GM23338 (cell line): ENCODE data around the gene CLDN15. TPM values are rescaled to one million over a fixed set of nuclear protein-coding genes. Genes with fewer than 3 reads are reported as not detected.
"Not testable (repeated sequence)": the region's sequence is repeated elsewhere in the genome, so short reads cannot be mapped to it uniquely, and the experiment has no call there.

Experiments
- ATAC-seq: fragments of 200-7000 bp; cut with Tn5 transposase; 3 replicates; pipeline ENCODE4 v1.9.1; 2020
- DNase-seq: peaks from one replicate; pipeline ENCODE4 v3.0.0-alpha.2; 2015; ENCODE audit warnings: low spot score
- H2AFZ ChIP-seq: fragments of 200-600 bp; sonication (generic); 2 replicates; pipeline ENCODE4 v1.8.0; 2016; ENCODE audit warnings: antibody characterized with exemption, mild to moderate bottlenecking, moderate library complexity
- H3F3A ChIP-seq: fragments of 200-600 bp; sonication (generic); replicated peaks from 2 replicates; pipeline ENCODE4 v1.8.0; 2017; ENCODE audit warnings: antibody characterized with exemption, mixed run types, low read depth
- H3K27ac ChIP-seq: fragments of 200-600 bp; sonication (generic); 2 replicates; pipeline ENCODE4 v1.6.1; 2016; ENCODE audit warnings: low read depth
- H3K27me3 ChIP-seq: fragments of 200-600 bp; sonication (generic); 2 replicates; pipeline ENCODE4 v1.8.0; 2016; ENCODE audit warnings: mild to moderate bottlenecking, mixed run types, moderate library complexity; ENCODE audit not compliant: insufficient read depth
- H3K36me3 ChIP-seq: fragments of 200-600 bp; sonication (generic); 2 replicates; pipeline ENCODE4 v1.8.0; 2016; ENCODE audit warnings: mild to moderate bottlenecking; ENCODE audit not compliant: insufficient read depth
- H3K4me1 ChIP-seq: fragments of 200-600 bp; sonication (generic); 2 replicates; pipeline ENCODE4 v1.8.0; 2016; ENCODE audit warnings: mild to moderate bottlenecking, moderate library complexity; ENCODE audit not compliant: insufficient read depth
- H3K4me2 ChIP-seq: fragments of 200-600 bp; sonication (generic); 2 replicates; pipeline ENCODE4 v1.7.1; 2017; ENCODE audit warnings: mixed run types
- H3K4me3 ChIP-seq: fragments of 200-600 bp; sonication (generic); 2 replicates; pipeline ENCODE4 v1.6.1; 2016; ENCODE audit warnings: mixed run types
- H3K79me2 ChIP-seq: fragments of 200-600 bp; sonication (generic); replicated peaks from 2 replicates; pipeline ENCODE4 v1.8.0; 2017; ENCODE audit warnings: mild to moderate bottlenecking; ENCODE audit not compliant: insufficient read depth
- H3K9me2 ChIP-seq: fragments of 200-600 bp; sonication (generic); 2 replicates; pipeline ENCODE4 v1.8.0; 2017; ENCODE audit not compliant: insufficient read depth
- H4K20me1 ChIP-seq: fragments of 200-600 bp; sonication (generic); replicated peaks from 2 replicates; pipeline ENCODE4 v1.8.0; 2017; ENCODE audit warnings: mild to moderate bottlenecking; ENCODE audit not compliant: insufficient read depth
- H3K27ac Mint-ChIP-seq: 2 replicates; pipeline ENCODE4 v1.8.0; 2020; ENCODE audit warnings: inconsistent platforms, mild to moderate bottlenecking, moderate library complexity, mixed read lengths
- H3K27me3 Mint-ChIP-seq: 3 replicates; pipeline ENCODE4 v1.8.0; 2022; ENCODE audit warnings: low read depth, mild to moderate bottlenecking, moderate library complexity, mixed read lengths, inconsistent platforms; ENCODE audit not compliant: insufficient read depth, poor library complexity
- H3K36me3 Mint-ChIP-seq: 3 replicates; pipeline ENCODE4 v1.8.0; 2021; ENCODE audit warnings: low read depth, mild to moderate bottlenecking, inconsistent platforms, moderate library complexity, mixed read lengths
- H3K4me1 Mint-ChIP-seq: 3 replicates; pipeline ENCODE4 v1.8.0; 2020; ENCODE audit warnings: mild to moderate bottlenecking, inconsistent platforms, mixed read lengths
- H3K4me3 Mint-ChIP-seq: 3 replicates; pipeline ENCODE4 v1.8.0; 2021; ENCODE audit warnings: moderate library complexity, mild to moderate bottlenecking, inconsistent platforms, mixed read lengths
- H3K9me3 Mint-ChIP-seq: 3 replicates; pipeline ENCODE4 v1.8.0; 2020; ENCODE audit warnings: moderate library complexity, mild to moderate bottlenecking, inconsistent platforms, mixed read lengths
- CREB1 ChIP-seq: fragments of 250-450 bp; sonication (Bioruptor Pico); IDR thresholded peaks from 2 replicates; pipeline ENCODE4 v1.5.0; 2020; ENCODE audit warnings: low read depth, mild to moderate bottlenecking, moderate library complexity
- CTCF ChIP-seq, 2 experiments: fragments of 200-600 bp in 1 of 2; sonication (generic) in 1 of 2; conservative IDR thresholded peaks; 2 replicates each; pipeline versions ENCODE4 v1.5.1 to v1.6.1; 2016 to 2017; ENCODE audit warnings: antibody characterized with exemption in 2 of 2, low read depth in 2 of 2, mild to moderate bottlenecking in 2 of 2, moderate library complexity in 1 of 2
- ETS1 ChIP-seq: IDR thresholded peaks from 2 replicates; pipeline ENCODE4 v1.6.1; 2016; ENCODE audit warnings: antibody characterized with exemption
- EZH2 ChIP-seq: fragments of 200-600 bp; sonication (generic); IDR thresholded peaks from one replicate; pipeline ENCODE4 v1.8.0; 2017; ENCODE audit warnings: antibody characterized with exemption, mild to moderate bottlenecking, low read depth; ENCODE audit not compliant: unreplicated experiment
- JUNB ChIP-seq: IDR thresholded peaks from one replicate; pipeline ENCODE4 v1.6.1; 2016; ENCODE audit warnings: antibody characterized with exemption; ENCODE audit not compliant: unreplicated experiment
- POLR2AphosphoS5 ChIP-seq: IDR thresholded peaks from 2 replicates; pipeline ENCODE4 v1.6.1; 2016; ENCODE audit warnings: antibody characterized with exemption, low read depth
- STAT1 ChIP-seq: IDR thresholded peaks from one replicate; pipeline ENCODE4 v1.6.1; 2016; ENCODE audit warnings: antibody characterized with exemption; ENCODE audit not compliant: unreplicated experiment
- ZNF114 ChIP-seq: fragments of 250-450 bp; sonication (Bioruptor Pico); IDR thresholded peaks from 2 replicates; pipeline ENCODE4 v1.5.0; 2020; ENCODE audit warnings: mild to moderate bottlenecking, moderate library complexity
- polyA plus RNA-seq: library from polyadenylated mRNA; unstranded; fragments of >200 nt; fragmentation: Nextera tagmentation; extraction: Ambion mirVana; gene quantifications from 2 replicates; pipeline ENCODE4 v1.2.1, GENCODE V29; 2016
- total RNA-seq: library from RNA; depleted of rRNA; stranded (reverse); fragments of >200 nt; shearing (Covaris generic); gene quantifications from 2 replicates; pipeline ENCODE4 v1.2.3, GENCODE V29; 2014

The CLDN15 gene
- total and polyA plus RNA-seq, 2 experiments from 2014 or later, result 3.6 to 4.1 TPM

- Histone ChIP-seq H4K20me1 (no peaks in the 10 kb centered on the region), H3K4me2 (no peak overlapping the region), H3K36me3 (no peaks in the 10 kb centered on the region; the same call in 1 of the 2 replicates), H3K4me3 (no peak overlapping the region), H3K27ac (no peak overlapping the region), H3K4me1 (peaks cover 4% of the 10 kb centered on the region), H3K9me2 (no peaks in the 10 kb centered on the region), H3K27me3 (no peaks in the 10 kb centered on the region), H2AFZ (no peak overlapping the region), H3F3A (no peaks in the 10 kb centered on the region), H3K79me2 (peaks cover 6% of the 10 kb centered on the region)
- Mint-ChIP-seq H3K27ac (no peak overlapping the region), H3K4me3 (no peak overlapping the region; the same call in 2 of the 3 replicates), H3K9me3 (no peaks in the 10 kb centered on the region; the same call in 2 of the 3 replicates), H3K36me3 (peaks cover 44% of the 10 kb centered on the region), H3K27me3 (peaks cover 24% of the 10 kb centered on the region), H3K4me1 (peaks cover 47% of the 10 kb centered on the region)
- ATAC-seq (no peak), DNase-seq (no peak)
- no peak for TF ChIP-seq JUNB
- no peak for TF ChIP-seq CREB1
- TF ChIP-seq STAT1, result no peak
- TF ChIP-seq ZNF114 (CRISPR knock-in tag), result no peak
These were observed 49.4 kb upstream of the CLDN15 start for GRCh38 chr7:101287032-101287431.

- not testable (repeated sequence) for ATAC-seq
- peaks cover 44% of the 10 kb centered on the region for H3K4me1 Mint-ChIP-seq
These were observed 48.3 kb upstream of the CLDN15 start for GRCh38 chr7:101285880-101286279.

GRCh38 chr7:101285171-101285570, 47.6 kb upstream of the CLDN15 start:
- no peak overlapping the region for H3K27ac Mint-ChIP-seq
- no peak for DNase-seq
- peaks cover 6% of the 10 kb centered on the region for H3K79me2 ChIP-seq
- H3K4me2 ChIP-seq, result no peak overlapping the region
- H3K27me3 Mint-ChIP-seq, result peaks cover 18% of the 10 kb centered on the region
- H3K4me3 ChIP-seq, result no peak overlapping the region
- no peaks in the 10 kb centered on the region for H3F3A ChIP-seq
- no peaks in the 10 kb centered on the region; the same call in 1 of the 3 replicates for H3K9me3 Mint-ChIP-seq
- peaks cover 38% of the 10 kb centered on the region for H3K4me1 Mint-ChIP-seq
- no peaks in the 10 kb centered on the region for H3K4me1 ChIP-seq
- H3K9me2 ChIP-seq, result no peaks in the 10 kb centered on the region
- H4K20me1 ChIP-seq, result no peaks in the 10 kb centered on the region
- H2AFZ ChIP-seq, result no peak overlapping the region
- H3K36me3 Mint-ChIP-seq, result peaks cover 58% of the 10 kb centered on the region
- H3K4me3 Mint-ChIP-seq, result no peak overlapping the region
- no peaks in the 10 kb centered on the region; the same call in 1 of the 2 replicates for H3K36me3 ChIP-seq
- H3K27ac ChIP-seq, result no peak overlapping the region
- ATAC-seq, result no peak
- H3K27me3 ChIP-seq, result no peaks in the 10 kb centered on the region
- TF ChIP-seq EZH2 (no peak), CREB1 (no peak), POLR2AphosphoS5 (no peak), ETS1 (no peak), CTCF (conservative IDR thresholded peaks at IDR 0.05; ENCODE audit: low read depth in 2 of 2) (no peak), STAT1 (no peak), ZNF114 (CRISPR knock-in tag) (no peak)

More at GRCh38 chr7:101285880-101286279, 48.3 kb upstream of the CLDN15 start:
- not testable (repeated sequence) for H3K4me3 ChIP-seq, DNase-seq, H3K36me3 ChIP-seq, H3K27me3 ChIP-seq, H2AFZ ChIP-seq, H3K27ac Mint-ChIP-seq, H3K4me1 ChIP-seq, H3K27ac ChIP-seq, H3K9me3 Mint-ChIP-seq, H3K79me2 ChIP-seq, H4K20me1 ChIP-seq, H3F3A ChIP-seq, H3K9me2 ChIP-seq, H3K4me2 ChIP-seq, H3K4me3 Mint-ChIP-seq
- peaks cover 53% of the 10 kb centered on the region for H3K36me3 Mint-ChIP-seq
- H3K27me3 Mint-ChIP-seq, result peaks cover 22% of the 10 kb centered on the region
